Glomerular visceral epithelial cell (primary cell): Measurements from ENCODE around the gene PPM1K.

Experiments
- DNase-seq: peaks from one replicate; pipeline ENCODE4 v3.0.0-alpha.2; 2016; ENCODE audit errors: extremely low spot score

The PPM1K gene

DNA sequence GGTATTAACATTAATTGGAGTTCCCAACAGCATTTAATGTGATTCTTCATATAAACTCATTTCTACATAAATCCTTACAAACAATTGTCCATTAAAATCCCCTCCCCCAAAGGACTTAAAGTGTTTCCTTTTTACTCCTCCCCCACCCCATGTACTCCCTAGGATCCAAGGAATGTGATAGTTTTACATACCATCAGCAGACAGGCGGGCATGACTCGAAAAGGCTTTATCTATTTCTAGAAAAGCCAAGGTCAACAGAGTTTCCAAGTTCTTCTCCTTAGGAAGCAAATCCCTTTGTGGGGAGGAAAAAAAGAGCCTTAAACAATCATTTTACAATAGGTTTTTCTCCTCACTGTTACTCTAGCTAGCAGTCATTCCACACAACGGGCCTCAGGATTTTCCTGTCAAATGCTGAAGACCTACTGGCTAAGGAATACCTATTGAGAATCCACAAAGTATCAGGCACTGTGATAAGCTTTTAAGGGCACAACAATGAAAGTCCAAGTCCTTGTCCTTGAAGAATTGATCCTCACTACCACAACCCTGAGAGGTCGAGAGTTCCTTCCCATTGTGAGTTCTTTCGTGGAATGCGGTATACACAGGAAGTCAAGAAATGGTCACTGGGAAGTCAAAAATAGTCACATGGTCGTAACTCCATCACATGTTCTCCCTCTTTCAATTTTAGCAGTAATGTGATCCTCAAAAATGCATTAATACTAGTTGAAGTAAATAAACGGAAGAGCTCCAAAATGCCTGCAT lies 7.2 kb downstream of the PPM1K start:
- DNase-seq, result no peak

DNA sequence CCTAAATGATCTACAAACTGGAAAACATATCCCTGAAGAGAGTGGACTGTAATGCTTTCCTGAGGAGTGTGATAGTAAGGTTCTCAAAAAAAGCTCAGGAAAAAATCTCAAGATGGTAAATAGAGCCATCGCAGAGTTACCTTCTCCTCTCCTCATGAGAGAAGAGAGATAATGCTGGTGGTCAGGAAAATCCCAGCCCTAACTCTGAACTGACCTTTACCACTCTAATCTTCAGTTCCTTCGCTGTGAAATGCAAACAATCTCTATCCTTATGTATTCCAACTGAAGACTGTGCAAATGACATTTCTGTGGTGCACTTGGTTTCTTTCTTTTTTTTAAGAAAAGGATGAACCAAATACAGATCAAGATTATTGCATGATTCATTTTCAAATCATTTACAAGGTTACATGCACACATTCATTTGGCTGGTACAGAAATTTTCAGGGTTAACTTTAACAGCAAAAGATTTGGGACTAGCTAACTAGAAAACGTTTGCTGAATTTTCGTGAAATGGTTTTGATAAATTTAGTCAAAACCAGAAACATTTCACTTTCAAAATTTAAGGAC lies 8.3 kb downstream of the PPM1K start:
- DNase-seq, result peak; percentile 18

GRCh38 chr4:88275516-88275915 lies 8.8 kb downstream of the PPM1K start:
- no peak for DNase-seq

DNA sequence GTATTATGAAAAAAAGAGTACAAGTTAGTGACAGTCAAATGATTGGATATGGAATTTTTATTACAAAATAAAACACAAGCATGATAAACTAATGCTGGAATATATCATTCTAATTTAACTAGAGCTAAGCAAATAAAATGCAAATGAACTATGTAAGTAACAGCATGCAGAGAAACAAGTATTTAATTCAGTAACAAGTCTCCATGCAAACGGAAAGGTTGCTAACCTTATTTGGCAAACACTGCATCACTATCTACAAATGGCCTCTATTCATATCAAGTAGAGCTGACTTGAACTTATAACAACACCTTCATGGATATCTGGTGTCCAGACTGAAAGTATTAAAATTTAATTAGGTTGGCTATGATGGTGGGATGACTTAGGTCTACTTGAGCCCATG lies 15.4 kb downstream of the PPM1K start:
- no peak for DNase-seq

DNA sequence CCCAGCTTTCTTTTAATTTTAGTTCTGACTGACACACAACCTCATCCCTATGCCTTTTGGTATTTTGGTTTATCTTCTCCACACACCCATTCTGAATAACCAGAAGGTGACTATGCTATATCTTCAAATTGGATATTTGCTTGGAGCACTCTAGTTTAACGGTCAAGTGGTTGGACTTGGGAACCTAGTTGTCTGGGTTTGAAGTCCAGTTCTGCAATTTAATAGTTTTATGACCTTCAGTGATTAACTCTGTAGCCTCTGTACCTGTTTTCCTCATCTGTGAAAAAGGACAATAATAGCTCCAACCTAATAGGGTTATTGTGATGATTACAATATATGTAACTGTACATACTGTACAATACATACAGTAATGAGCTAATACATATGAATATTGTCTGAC lies 20.0 kb downstream of the PPM1K start:
- DNase-seq, result no peak

DNA sequence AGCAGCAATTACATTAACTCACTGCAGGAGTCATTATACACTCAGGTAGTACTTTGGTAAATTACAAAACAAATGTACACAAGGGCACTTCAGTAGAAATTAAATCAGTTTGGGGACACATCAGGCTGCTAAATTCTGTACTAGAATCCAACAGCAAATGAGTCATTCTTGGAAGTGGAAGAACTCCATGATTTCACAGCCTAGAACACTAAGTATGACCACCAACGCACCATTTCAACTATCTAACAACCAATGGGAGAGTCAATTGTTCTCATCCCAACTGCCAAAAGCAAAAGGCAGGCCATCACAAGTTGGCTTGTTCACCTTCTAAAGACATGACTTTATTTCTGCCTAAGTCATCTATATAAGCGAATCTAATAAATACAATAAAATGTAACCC lies 26.6 kb downstream of the PPM1K start:
- DNase-seq, result no peak

- no peak for DNase-seq
These were observed 29.2 kb downstream of the PPM1K start for GRCh38 chr4:88255111-88255510.

DNA sequence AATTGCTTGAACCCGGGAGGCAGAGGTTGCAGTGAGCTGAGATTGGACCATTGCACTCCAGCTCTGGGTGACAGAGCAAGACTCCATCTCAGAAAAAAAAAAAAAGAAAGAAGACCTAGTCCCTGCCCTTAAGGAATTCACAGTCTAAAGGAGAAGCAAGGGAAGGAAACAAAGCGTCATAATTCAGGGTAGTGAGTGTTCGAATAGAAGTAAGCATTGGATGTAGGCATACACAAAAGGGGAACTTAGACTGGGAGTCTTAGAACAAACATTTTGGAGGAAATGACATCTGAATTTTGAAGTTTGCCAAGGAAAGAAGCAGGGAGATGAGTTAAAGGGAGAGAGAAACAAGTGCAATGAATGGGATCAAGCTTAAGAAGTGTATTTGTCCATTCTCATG lies 32.4 kb downstream of the PPM1K start:
- DNase-seq, result no peak

- no peak for DNase-seq
These were observed 37.2 kb downstream of the PPM1K start for GRCh38 chr4:88247148-88247547.

GRCh38 chr4:88246600-88246999 lies 37.8 kb downstream of the PPM1K start:
- DNase-seq, result no peak

DNA sequence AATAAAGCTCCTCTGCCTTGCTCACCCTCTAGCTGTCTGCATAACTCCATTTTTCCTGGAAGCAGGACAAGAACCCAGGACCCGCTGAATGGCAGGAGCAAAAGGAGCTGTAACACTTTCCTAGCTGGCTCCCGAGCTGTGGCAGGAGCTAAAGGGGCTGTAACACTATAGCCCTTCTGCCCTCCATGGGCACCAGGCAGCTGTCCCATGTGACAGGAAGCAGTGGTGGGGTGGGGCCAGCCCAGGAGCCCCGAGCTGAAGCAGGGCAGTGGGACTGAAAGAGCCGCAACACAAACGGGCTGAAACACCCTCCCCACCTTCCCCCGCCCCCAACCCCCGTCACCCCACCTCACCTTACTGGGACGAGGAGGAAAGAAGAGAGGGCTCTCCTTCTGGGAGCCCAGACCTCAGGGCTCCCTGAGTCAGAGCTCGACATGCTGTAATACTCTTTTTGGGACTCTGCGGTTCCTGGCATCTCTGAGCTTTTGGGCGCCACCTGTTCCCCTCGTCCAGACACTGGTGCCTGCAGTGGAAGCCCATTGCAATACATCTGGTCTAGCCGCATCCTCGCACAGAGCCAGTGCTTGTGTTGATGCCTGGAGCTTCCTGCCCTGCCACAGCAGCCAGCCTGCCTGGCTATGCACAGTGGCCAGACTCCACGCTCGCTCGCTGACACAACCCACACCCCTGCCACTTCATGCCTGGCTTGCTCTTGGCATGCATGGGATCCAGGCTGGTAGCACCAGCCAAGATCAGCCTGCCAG lies 39.4 kb downstream of the PPM1K start:
- no peak for DNase-seq

DNA sequence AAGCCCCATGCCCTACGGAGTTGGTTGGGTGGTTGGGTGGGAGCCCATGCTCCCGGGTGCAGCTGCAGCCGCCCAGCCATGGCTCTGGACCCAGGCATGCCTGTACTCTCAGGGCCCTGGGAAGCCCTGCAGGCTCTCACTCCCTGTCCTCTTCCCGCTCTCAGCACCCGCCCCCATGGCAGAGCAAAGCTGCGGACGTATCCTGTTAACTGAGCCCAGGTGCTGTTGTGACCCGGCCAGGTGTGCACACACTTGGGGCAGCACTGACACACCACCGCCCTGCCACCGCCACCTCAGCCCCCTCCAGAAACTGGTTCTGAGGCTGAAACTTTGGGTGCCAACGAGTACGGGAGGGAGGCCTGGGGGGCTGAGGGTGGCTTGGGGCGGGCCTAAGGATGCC lies 40.3 kb downstream of the PPM1K start:
- DNase-seq, result no peak

DNA sequence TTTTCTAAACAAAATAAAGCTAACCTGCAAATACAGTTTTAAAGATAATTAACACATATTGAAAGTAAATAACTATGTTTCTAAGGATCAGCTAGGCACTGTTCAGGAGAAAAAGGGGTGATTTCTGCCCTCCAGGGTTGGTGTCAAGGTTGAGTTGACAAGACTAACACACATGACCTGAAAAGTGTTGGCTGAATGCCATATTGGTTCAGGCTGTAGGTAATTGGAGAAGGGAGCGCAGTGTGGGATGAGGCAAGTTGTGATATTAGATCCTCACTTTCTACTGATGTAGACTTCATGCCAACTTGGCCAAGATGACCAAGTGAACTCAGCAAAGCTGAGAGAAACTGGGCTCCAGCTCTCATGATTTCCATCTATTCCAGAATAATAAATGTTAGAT lies 42.2 kb downstream of the PPM1K start:
- DNase-seq, result no peak

DNA sequence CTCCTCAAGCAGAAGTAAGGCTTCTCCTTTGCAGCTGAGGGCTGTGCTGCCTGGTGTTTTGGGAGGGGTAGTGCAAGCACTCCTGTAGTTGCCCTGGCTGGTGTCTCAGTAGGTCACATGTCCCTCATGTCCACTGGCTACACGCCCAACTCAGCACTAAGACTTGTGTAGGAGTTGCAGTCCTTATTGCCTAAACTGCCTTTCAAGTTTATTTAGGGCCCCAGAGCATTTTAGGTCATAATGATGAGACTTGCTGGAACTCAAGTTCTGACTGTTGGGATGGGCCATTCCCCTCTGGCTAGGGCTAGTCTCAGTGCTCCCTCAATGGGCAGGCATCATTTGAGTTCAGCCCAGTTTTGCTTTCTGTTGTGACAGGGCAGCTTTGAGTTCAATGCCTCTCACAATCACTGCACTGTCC lies 44.1 kb downstream of the PPM1K start:
- DNase-seq, result no peak

GRCh38 chr4:88230969-88231771 lies 53.2 kb downstream of the PPM1K start:
- DNase-seq, result no peak

- DNase-seq, result no peak
These were observed 53.9 kb downstream of the PPM1K start for GRCh38 chr4:88230461-88230891.

DNA sequence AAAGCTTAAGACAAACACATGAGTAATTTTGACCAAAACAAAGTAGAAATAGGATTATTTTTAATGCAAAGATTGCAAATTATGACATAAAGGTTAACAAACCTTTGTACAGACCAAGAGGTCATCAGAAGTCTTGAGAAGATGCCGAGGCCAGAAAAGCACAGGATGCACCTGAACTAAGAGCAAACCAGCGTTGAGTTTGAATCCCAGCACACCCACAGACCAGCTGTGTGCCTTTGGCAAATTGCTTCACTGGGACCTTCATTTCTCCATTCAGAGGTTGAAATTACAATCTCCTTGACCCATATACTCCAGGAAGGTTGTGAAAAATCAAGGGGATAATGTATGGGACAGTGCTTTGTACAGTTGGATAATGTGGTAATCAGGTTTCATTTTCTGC lies 56.6 kb downstream of the PPM1K start:
- no peak for DNase-seq

DNA sequence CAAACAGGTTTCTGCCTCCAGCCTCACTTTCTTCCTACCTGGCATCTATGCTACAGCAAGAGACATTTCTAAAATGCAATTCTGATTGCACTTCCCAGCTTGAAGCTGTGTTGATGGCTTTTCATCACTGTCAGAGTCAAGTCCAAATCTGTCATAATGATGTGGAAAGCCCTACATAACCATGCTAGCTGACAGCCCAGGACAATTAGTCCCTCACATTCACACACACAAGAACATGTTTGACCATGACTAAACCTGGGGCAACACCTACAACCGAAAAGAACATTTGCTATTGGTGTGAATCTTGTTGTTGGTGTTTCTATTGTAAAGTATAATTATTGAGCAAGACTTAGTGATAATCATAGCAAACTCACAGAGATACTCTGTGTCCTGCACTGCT lies 58.2 kb downstream of the PPM1K start:
- no peak for DNase-seq

GRCh38 chr4:88225232-88226105 lies 58.9 kb downstream of the PPM1K start:
- no peak for DNase-seq

GRCh38 chr4:88223516-88223915 lies 60.8 kb downstream of the PPM1K start:
- DNase-seq, result no peak

- peak; percentile 55 for DNase-seq
These were observed 65.3 kb downstream of the PPM1K start for GRCh38 chr4:88219099-88219498.
